ENCODE measurements around the gene MAGI2.

MAGI2 gene

DNA sequence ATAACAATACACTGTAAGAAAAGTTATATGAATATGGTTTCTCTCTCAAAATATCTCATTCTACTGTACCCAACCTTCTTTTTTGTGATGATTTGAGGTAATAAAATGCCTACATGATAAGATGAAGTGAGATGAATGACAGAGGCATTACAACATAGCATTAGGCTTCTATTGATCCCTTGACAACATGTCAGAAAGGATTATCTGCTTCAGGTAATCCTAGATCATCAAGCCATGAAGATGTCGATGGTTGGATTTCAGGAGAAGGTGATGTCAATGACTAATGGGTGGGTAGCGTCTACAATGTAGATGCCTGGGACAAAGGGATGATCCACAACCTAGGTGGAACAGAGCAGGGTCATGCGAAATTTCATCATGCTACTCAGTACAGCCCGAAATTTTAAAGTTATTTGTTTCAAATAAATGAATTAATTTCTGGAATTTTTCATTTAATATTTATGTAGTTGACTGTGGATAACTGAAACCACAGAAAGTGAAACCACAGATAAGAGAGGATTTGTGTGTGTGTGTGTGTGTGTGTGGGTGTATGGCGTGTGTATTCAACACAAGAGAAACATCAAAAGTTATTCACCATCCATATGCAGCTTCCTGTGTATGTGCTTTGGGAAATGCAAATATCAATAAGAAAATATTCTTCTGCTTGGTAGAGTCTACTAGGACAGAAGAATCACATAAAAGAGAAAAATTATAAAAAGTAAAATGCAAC is 77.0 kb downstream of the MAGI2 start:
- POLR2A ChIA-PET (ENCODE audit: low non-redundant PET), result no interaction called here
- CTCF ChIA-PET, result interaction anchor here (0.6 kb wide), 1 partner anchor 10 kb away, joined by 5 read pairs; no protein-coding TSS in a partner anchor
- TF ChIP-seq, protein P1, sequence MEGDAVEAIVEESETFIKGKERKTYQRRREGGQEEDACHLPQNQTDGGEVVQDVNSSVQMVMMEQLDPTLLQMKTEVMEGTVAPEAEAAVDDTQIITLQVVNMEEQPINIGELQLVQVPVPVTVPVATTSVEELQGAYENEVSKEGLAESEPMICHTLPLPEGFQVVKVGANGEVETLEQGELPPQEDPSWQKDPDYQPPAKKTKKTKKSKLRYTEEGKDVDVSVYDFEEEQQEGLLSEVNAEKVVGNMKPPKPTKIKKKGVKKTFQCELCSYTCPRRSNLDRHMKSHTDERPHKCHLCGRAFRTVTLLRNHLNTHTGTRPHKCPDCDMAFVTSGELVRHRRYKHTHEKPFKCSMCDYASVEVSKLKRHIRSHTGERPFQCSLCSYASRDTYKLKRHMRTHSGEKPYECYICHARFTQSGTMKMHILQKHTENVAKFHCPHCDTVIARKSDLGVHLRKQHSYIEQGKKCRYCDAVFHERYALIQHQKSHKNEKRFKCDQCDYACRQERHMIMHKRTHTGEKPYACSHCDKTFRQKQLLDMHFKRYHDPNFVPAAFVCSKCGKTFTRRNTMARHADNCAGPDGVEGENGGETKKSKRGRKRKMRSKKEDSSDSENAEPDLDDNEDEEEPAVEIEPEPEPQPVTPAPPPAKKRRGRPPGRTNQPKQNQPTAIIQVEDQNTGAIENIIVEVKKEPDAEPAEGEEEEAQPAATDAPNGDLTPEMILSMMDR (conservative IDR thresholded peaks at IDR 0.05; ENCODE audit: low read depth), result no peak

DNA sequence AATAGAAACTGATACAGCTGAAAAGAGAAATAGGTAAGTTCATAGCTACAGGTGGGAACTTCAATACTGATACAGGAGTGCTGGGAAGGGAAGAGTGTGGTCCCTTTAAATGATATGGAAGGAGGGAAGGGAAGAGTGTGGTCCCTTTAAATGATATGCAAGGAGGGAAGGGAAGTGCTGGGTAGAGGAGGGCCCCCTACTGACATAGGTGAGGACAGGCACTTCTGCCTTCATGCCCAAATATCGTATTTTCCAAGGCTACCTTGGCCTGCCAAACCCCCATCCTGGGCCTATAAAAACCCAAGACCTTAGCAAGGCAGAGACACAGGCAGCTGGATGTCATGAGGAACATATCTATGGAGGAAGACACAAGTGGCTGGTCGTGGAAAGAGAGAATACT is 92.3 kb downstream of the MAGI2 start:
- ChIA-PET POLR2A (ENCODE audit: low non-redundant PET) (no interaction called here), CTCF (no interaction called here)
- DNase-seq (ENCODE audit: low spot score), result no peak

More for the DNA sequence above, 77.0 kb downstream of the MAGI2 start:
- no peak overlapping the region for H3K27ac ChIP-seq
- no peak for DNase-seq (ENCODE audit: low spot score)

DNA sequence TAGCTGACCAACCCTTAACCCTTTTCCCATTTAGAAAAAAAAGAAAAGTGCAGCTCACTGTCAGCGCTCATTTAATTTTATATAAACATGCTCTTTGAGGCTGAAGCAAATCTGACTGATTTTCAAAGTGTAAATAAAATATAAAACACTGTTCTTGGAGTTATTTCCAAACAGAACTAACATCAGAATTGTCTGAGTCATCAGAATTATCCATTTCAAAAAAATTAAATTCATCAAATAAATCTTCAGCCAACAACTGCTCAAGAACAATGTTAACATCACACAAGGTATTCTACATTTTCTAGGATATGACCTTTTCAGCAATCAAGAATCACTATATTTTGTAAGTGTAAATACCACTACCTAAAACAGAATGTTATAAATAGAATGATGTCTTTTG is 93.6 kb downstream of the MAGI2 start:
- H3K27ac ChIP-seq, result no peak overlapping the region
- TF ChIP-seq, protein P1 (conservative IDR thresholded peaks at IDR 0.05; ENCODE audit: low read depth), result no peak
- no peak for DNase-seq (ENCODE audit: low spot score)
- ChIA-PET CTCF (no interaction called here), POLR2A (ENCODE audit: low non-redundant PET) (no interaction called here)

More for the DNA sequence above, 92.3 kb downstream of the MAGI2 start:
- H3K27ac ChIP-seq, result no peak overlapping the region
- TF ChIP-seq, protein P1 (conservative IDR thresholded peaks at IDR 0.05; ENCODE audit: low read depth), result no peak

DNA sequence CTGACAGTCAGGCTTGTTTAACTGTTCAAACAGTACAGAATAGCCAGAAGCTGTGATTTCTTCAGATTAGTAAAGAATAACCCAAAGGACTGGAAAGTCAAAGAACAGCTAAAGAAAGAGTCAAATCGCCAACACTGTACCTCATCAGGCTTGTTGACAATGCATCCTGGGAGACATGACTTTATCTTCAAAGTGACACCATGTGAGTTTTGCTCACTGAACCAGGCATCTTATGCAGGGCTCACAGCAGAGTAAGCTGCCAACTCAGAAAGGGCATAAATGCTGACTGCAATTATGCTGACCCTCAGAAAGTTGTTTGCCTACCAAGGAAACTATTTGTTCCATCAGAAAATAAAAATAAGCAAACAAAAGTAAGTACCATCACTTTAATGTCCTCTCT is 96.4 kb downstream of the MAGI2 start:
- CTCF ChIA-PET, result no interaction called here
- POLR2A ChIA-PET (ENCODE audit: low non-redundant PET), result no interaction called here
- TF ChIP-seq, protein P1 (conservative IDR thresholded peaks at IDR 0.05; ENCODE audit: low read depth), result no peak

DNA sequence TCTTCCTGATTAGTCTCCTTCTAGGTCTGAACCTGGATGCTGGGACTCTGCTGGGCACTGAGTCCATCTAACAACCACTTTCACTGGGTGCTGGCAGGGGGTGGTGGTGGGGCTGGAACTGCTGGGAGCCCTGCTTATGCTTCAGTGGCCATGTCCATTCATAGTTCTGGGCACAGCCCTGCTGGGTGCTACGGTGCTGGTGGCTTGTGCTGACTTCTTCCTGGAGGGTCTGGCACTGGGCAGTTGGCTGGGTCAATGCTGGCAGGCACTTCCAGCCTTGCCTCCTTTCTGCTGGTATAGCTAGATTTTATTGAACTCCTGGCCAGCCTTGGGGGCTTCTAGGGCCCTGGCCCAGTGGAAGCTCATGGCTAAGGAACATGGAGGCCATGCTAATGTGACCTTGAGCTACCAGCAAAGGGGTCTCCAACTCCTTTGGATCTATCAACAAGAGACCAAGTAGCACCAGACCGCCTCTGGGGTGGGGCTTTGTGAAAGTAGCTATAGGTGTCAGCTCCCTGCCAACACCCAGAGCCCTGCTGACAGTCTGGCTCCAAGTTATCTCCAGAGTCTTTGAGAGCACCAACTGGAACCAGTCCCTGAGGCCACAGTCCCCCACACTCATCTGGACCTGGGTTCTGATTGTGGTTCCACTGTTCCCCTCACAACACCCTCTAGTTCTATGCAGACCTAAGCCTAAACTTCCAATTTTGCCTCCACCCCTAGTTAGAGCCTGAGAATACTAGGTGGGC is 99.6 kb downstream of the MAGI2 start:
- TF ChIP-seq, protein P1 (conservative IDR thresholded peaks at IDR 0.05; ENCODE audit: low read depth), result no peak
- ChIA-PET POLR2A (ENCODE audit: low non-redundant PET) (no interaction called here), CTCF (interaction anchor here (0.6 to 1.1 kb wide), 2 partner anchors 56 to 384 kb away, joined by 3 read pairs; no protein-coding TSS in a partner anchor)
- no peak overlapping the region for H3K27ac ChIP-seq
- DNase-seq (ENCODE audit: low spot score), result no peak

More for the DNA sequence above, 96.4 kb downstream of the MAGI2 start:
- no peak for DNase-seq (ENCODE audit: low spot score)
- H3K27ac ChIP-seq, result no peak overlapping the region

DNA sequence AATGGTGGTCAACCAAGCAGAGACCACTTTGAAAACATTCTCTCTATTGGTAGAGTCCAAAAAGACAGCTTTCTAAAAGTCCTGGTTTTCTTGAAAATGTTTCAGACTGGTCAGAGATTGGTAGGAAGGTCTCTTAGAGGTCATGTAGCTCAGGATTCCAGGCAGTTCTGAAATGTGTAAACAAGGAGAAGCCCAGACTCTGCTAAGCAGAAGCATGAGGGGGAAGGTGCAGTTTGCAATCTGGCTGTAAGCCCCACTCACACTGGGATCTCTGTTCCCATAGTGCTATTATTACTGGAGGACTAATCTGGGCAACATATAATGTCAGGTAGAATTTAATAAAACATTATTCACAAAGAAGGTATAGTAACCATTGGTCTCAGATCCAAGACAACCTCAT is 101.1 kb downstream of the MAGI2 start:
- H3K27ac ChIP-seq, result no peak overlapping the region
- ChIA-PET POLR2A (ENCODE audit: low non-redundant PET) (no interaction called here), CTCF (interaction anchor here (0.6 kb wide), 1 partner anchor 390 kb away, joined by 4 read pairs; no protein-coding TSS in a partner anchor)
- DNase-seq (ENCODE audit: low spot score), result no peak
- TF ChIP-seq, protein P1 (conservative IDR thresholded peaks at IDR 0.05; ENCODE audit: low read depth), result no peak
